Measurements from ENCODE around the gene CYP4A11.
"Not testable (repeated sequence)": the region's sequence is repeated elsewhere in the genome, so short reads cannot be mapped to it uniquely, and the experiment has no call there.

GRCh38 chr1:46947706-46948105 lies 6.4 kb upstream of the CYP4A11 start:
- not testable (repeated sequence) for TF ChIP-seq CTCF (conservative IDR thresholded peaks at IDR 0.05; ENCODE audit: low read depth, low read length); EZH2phosphoT487 (IDR thresholded peaks at IDR 0.05; ENCODE audit: borderline replicate concordance, low read length); EZH2 (IDR thresholded peaks at IDR 0.05; ENCODE audit: low read length, unreplicated experiment)

Data from PC-3 (cell line).